Vagina (tissue), 2 donors: ENCODE results near the gene YTHDF2.
"Not testable (repeated sequence)": the region's sequence is repeated elsewhere in the genome, so short reads cannot be mapped to it uniquely, and the experiment has no call there.

ENCODE experiments used
- CTCF ChIP-seq, 3 experiments: fragments of 450-650 bp in 2 of 3; fragments of 200-600 bp in 1 of 3; sonication (generic) in 1 of 3; IDR thresholded peaks; one replicate each; pipeline ENCODE4 v1.5.1; 2017 to 2019; ENCODE audit warnings: antibody characterized with exemption in 3 of 3, mild to moderate bottlenecking in 2 of 3, moderate library complexity in 2 of 3
- POLR2AphosphoS5 ChIP-seq, 2 donors: sonication (generic); formaldehyde crosslinking; IDR thresholded peaks; one replicate each; pipeline ENCODE4 v1.9.0; 2017; ENCODE audit warnings: antibody characterized with exemption in 2 of 2, mild to moderate bottlenecking in 2 of 2, low read depth in 1 of 2; ENCODE audit not compliant: insufficient read depth in 1 of 2

DNA sequence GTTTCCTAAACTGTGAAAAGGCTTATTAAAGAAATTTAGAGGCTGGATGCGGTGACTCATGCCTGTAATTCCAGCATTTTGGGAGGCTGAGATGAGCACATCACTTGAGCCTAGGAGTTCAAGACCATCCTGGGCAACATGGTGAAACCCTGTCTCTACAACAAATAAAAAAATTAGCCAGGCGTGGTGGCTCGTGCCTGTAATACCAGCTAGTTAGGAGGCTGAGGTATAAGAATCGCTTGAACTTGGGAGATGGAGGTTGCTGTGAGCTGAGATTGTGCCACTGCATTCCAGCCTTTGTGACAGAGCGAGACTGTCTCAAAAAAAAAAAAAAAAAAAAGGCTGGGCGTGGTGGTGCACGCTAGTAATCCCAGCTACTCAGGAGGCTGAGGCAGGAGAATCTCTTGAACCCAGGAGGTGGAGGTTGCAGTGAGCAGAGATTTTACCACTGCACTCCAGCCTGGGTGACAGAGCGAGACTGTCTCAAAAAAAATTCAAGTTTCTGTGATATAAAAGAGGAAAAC lies 14.1 kb downstream of the YTHDF2 start:
- not testable (repeated sequence) for TF ChIP-seq CTCF (IDR thresholded peaks at IDR 0.05); POLR2AphosphoS5 (IDR thresholded peaks at IDR 0.05; ENCODE audit: insufficient read depth in 1 of 2, low read depth in 1 of 2)
